Skin of body (tissue), 2 donors: ENCODE measurements around the gene PUS7L. TPM values are rescaled to one million over a fixed set of nuclear protein-coding genes. Genes with fewer than 3 reads are reported as not detected.

Experiments
- DNase-seq: peaks from one replicate; lab custom pipeline; 2025; lab: John Stamatoyannopoulos, UW
- total RNA-seq: library from RNA; depleted of rRNA; stranded (reverse); fragments of >200 nt; gene quantifications from one replicate; pipeline ENCODE4 v1.2.3, GENCODE V29; 2014

The PUS7L gene, protein sequence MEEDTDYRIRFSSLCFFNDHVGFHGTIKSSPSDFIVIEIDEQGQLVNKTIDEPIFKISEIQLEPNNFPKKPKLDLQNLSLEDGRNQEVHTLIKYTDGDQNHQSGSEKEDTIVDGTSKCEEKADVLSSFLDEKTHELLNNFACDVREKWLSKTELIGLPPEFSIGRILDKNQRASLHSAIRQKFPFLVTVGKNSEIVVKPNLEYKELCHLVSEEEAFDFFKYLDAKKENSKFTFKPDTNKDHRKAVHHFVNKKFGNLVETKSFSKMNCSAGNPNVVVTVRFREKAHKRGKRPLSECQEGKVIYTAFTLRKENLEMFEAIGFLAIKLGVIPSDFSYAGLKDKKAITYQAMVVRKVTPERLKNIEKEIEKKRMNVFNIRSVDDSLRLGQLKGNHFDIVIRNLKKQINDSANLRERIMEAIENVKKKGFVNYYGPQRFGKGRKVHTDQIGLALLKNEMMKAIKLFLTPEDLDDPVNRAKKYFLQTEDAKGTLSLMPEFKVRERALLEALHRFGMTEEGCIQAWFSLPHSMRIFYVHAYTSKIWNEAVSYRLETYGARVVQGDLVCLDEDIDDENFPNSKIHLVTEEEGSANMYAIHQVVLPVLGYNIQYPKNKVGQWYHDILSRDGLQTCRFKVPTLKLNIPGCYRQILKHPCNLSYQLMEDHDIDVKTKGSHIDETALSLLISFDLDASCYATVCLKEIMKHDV
- 13.3 TPM for total RNA-seq

DNA sequence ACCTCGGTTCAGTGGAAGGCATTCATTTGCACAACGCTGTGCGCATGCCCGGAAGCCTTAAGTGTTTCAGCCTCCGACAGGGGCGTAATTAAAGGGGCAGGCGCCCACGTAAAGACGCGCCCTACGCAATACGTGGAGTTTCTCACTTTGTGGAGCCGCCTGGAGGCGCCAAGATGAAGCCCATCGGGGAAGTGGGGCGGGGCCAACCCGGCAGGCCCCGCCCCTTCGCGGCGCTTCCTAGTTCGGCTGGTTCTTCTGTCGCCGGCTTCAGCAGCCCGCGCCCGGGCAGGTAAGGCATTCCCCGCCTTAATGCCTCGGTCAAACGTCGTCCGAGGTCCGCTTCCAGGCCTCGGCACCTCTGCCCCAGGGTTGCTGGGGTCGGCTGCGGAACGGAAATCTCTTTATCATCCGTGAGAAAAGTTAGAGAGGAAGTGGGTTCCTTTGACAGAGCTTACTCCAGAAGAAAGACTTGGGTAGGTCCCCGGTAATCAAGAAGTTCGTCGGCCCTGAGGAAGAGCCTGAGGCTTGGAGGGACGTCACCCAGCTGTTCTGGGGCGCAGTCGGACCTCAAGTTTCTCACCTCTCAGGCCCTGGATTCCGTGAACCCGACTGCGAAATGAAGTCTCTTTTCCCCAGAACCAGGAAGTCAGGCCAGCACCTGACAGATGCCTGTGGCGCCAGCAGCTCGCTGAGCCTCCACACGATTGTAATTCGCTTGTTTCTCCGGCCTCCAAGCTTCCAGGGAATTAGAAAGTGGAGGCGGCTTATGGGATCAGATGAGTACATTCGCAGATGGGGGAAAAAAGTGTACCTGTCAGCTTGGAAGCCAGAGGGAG lies at the start of gene PUS7L, which contains the start of gene IRAK4:
Gene PUS7L, minus strand, starts transcription at position 63 of the 836 bp plus-strand sequence. CDS start 3,545 bp downstream, outside the sequence.
Gene IRAK4, plus strand, starts transcription at position 224 of the 836 bp plus-strand sequence. CDS start 9,161 bp downstream, outside the sequence.
- DNase-seq: peak; percentile 97

DNA sequence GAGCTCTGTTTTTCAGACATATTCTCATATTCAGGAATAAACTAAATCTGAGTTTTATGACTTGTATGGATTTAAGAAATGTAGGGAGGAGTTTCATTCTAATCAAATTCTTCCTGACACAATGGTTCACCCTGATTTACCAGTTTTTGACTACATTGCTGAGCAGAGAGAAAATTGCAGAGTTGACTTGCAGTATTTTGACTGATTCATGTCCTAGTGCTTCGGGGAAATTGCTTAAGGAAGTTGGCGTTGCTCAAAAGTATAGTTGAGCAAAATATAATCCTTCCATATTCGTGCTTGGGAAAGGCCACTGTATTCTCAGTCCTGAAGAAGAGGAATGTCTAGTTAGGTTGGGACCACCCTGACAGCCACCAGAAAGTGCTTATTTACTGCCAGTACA lies 48.8 kb upstream of the PUS7L start:
- DNase-seq: no peak

DNA sequence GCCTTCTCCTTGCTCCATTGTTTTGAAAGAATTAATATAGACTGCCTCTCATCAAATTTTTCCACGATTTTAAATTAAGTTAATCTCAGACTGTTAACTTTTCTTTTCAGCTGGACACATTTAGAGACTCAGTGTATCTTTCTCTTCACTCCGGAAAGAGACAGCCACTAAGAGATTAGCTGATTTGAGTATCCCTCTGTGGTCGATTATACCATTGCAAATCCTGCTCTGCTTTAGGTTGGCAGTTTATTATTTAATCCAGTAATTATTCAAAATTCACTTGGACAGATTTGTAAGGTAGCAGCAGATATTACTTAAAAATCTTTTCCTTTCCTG lies 48.1 kb upstream of the PUS7L start:
- DNase-seq: no peak

DNA sequence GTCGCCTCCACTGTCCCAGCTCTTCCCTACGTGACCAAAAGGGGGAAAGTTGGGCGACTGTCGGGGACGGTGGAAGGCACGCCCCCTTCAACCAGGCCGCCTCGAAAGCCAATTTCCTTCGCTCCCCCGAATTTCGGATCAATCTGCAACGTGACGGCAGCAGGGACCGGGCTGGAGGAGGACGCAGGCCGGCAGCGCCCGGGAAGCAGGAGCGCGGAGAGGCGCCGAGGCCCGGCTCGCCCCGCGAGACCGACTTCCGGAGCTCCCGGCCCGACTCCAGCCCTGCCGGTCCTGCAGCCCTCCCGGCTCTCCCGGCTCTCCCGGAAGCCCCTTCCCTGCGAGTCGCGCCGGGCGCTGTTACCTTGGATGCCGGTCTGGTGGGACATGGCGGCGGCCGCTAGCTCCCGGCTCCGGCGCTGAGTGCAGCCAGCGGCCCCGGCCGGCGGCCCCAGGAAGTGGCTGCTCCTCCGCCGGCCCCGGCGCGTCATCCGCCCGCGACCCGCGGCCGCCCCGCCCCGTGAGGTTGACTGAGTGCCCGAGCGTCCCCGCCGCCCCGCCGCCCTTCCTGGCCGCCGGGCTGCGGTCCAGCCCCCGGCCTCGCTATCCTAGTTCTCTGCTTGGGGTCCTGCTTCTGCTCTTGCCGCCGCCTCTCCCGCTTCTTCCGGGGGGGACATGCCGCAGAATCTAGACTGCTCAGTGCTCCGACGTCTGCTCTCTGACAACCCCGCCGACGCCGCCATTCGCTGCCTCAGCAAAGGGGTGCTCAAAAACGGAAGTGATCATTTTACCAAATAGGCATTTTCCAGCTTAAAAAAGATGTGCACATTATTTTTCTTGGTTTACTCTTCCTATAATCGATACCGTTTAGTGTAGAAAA lies 47.5 kb upstream of the PUS7L start, which contains the start of gene TWF1:
Gene TWF1, minus strand, starts transcription at position 458 of the 877 bp plus-strand sequence. Its CDS starts 72 bp downstream, at position 386.
- peak; percentile 82 for DNase-seq

DNA sequence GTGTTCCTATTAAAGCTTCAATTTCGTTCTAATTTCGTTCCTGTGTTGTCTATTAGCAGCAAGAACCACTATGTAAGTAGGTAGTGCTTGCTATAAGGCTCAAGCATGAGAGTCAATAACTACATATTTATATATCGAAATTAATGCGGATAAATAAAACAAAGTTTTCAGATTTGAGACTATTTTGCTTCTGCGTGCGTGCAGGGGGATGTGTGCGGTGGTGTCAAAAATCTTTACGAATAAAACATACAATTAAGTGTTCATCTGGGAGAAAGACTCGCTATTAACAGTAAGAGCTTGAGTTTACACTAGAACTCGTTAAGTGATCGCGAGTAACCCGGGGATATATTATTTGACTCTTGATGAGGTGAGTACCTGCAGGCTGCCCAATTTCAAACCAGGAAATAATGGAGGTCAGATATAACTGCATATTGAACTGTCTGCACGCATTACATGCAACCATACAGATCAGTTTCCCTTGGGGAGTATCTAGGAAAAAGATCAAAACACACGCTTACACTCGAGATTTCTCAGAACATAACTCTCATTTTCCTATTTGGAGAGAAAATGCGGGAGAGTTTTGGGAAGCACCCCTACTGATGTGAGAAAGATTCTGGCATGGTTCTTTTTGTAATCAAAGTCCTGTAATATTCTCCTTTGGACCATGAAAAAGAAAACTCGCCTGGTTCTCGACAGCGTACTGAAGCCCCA lies 46.7 kb upstream of the PUS7L start:
- no peak for DNase-seq

DNA sequence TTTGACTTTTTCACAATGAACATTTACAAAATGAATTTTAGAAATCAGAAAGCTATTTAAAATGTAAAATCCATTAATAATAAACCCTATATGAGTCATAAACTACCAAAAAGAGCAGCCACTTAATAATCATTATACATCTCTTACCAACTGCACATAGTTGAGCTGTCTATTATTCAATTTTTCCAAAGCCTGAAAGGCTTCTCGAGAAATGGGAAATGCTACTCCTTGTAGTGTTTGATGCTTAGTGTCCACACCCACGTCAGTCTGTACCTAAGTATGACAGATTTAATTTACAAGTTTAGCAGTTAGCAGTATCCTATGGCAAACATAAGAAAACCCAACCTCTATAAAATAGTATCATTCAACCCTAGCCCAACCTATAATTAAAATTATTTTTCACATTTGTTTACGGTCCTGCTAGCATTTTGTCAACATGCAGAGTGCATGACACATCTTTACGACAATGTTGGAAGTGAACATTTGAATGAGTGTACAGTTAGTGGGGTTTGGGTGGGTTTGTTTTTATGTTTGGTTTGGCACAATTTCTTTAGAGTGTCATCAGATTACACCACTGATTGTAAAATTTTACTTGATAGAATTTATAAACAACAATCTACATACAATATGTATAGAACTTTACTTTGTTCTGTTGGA lies 39.1 kb upstream of the PUS7L start:
- DNase-seq: no peak

DNA sequence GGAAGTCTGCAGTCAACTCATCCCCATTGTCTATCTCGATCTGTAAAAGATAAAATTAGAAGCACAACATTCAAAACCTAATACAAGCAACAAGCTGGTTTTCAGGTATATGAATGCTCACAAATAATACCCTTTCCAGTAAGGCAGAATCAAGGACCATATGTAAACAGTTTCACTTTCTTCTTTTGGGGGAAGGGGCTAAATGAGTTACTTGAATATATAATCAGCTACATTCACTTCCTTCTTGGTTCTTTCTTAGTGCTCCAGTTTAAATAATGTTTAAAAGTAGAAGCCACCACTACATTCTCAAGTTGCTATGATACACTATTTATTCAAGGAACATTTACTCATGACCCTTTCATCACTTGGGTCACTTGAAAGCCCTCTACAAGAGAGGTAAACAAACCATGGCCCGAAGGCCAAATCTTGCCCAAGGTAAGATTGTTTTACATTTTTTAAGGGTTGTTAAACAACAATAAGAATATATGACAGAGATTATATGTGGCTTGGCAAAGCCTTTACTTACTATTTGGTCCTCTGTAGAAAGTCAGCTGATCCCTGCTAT lies 37.2 kb upstream of the PUS7L start:
- no peak for DNase-seq

DNA sequence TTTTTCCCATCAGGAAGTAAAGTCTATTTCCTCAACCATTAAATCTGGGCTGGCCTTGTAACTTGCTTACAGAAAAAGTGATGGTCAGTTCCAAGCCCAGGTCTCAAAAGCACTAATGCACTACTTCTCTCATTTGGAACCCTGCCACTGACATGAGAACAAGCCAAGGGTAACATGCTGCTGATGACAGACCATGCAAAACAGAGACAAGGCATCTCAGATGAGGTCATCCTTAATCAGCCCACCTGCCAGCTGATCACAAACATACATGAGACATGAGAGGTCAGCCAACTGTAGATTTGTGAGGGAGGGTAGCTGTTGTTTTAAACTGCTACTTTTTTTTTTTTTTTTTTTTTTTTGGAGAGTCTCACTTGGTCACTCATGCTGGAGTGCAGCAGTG lies 31.4 kb upstream of the PUS7L start:
- peak; percentile 23 for DNase-seq

DNA sequence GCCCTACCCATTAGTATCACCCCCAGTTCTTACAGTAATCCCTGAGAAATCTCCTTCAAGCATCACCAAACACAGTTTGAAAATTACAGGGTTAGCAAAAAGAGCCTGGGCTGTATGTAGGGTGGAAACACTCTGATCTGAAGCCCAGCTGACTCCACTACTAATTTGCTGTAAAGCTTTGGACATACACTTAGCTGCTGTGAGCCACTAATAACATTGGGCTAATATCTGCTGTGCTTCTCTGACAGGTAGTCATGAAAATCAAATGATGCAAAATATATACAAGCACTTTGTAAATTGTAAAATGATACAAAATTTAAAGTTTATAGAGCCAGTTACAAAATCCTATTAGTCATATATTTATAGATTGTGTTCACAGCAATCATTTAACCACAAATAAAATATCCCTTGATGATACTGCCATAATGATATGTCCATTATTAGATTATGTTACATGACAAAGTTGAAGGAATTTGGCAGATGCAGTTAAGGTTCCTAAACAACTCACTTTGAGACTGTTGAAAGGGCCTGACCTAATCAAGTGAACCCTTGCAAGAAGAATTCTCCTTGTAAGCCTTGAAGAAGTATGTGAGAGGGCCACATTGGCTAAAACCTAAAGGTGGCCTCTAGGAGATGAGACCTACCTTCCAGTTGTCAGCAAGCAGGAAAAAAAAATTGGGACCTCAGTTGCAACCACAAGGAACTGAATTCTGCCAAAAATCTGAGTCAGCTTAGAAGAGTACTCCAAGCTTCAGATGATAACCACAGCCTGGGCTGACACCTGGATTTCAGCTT lies 28.5 kb upstream of the PUS7L start:
- no peak for DNase-seq

DNA sequence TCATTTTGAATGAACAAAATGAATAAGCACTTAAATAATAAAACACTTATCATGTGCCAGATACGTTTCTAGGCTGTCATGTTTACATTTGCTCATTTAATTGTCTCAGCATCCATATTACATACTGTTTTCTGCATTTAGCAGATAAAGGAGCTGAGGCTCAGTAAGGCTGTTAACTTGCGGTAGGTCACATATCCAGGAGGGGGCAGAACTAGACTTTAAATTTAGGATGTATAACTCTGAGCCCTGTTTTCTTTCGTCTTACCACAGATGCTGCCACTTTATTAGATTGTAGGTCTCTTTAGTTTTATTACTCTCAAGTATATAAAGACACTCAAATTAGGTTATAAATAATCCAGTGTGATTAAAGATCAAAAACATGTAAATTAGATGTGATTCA lies 17.9 kb upstream of the PUS7L start:
- no peak for DNase-seq

DNA sequence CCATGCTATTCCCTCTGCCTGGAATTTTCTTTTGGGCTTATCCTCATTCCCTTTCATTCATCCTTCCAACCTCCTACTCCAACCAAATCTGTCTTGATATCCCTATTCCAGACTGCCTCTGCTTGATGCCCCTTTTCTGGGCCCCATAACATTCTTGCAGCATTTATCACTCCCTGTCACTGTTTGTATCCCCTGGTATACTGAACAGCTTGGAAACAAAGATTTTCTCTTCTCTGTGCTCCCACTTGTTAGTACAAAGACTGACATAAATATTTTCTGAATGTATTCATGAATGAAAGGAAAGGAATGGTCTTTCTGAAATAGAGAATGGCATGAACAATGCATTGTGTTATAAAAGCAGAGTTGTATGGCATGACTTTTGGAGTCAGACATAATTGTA lies 7.7 kb upstream of the PUS7L start:
- no peak for DNase-seq

DNA sequence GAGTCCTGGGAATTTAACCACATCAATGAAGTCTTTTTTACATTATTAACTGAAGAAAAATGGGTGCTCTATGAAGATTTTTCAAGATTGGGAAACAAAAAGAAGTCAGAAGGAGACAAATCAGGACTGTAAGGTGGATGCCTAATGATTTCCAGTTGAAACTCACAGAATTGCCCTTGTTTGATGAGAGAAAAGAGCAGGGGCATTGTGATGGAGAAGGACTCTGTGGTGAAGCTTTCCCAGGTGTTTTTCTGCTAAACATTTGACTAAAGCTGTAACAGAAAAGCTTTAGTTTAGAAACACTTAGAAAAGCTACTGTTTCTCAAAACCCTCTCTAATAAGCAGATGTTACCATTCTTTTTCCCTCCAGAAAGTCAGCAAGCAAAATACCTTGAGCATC lies 5.9 kb upstream of the PUS7L start:
- no peak for DNase-seq

DNA sequence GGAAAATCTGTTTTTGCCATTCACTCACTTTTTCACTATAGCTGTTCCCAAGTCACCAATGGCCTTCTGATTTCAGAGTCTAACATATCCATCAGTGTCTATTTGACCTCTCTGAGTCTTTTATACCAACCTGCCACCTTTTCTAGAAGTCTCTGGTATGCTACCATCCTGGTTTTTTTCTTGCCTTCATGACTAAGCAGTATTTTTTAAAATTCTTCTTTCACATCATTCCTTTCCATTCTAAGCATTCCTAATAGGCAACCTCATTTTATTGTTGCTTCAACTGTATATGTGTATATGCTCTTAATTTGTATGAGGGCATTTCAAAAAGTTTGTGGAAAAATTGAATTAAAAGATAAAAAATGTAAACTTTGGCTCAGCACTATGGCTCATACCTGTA lies 5.2 kb upstream of the PUS7L start:
- no peak for DNase-seq

DNA sequence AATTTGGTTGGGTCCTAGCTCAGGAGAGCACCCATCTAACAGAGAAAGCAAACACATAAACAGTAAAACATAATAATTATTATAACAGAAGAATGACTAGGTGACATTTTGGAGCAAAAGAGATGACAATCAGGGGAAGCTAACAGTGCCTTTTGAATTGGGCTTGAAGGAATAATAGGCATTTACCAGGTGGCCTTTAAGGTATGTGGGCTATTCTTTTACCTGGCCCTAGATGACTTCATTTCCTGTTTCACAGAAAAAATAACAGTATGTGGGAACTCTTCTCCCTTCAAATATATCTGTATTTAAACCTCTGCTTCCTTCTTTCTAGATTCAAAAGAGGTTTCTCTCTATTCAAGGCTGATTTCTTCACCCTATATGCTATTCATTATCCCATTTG lies 4.0 kb upstream of the PUS7L start:
- no peak for DNase-seq

DNA sequence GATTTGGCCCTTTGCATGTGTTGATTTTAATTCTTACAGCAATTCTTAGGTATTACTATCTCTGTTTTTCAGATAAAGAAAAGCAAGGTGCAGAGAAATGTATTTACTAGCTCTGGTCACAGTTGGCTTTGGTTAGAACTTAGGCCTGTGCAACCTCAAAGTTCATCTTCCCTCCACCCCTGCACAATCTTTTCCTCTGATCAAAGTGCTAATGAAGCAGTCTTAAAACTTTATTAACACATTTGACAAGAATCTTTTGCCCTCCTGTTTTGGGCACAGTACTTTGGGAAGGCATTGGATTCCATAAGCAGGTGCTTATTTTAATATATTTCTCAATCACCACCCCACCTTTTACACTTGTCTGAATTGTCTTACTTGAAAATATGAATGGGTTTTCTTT lies 2.9 kb upstream of the PUS7L start:
- DNase-seq: no peak

DNA sequence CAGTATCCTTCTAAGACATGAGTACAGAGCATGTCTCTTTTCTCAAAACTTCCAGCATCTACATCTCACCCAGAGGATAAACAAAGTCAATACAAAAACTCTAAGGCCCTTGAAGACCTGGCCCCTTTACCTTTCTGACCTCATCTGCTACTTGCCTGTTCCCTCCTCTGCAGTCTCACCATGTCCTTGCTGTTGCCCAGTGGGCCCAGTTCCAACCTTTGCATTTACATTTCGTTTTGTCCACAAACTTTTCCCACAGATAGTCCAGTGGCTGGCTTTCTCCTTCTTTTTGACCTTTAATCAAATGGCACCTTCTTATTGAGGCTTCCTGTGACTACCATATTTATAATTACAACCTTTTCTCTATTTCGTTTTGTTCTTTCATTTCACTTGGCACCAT lies 1.8 kb upstream of the PUS7L start:
- DNase-seq: no peak

DNA sequence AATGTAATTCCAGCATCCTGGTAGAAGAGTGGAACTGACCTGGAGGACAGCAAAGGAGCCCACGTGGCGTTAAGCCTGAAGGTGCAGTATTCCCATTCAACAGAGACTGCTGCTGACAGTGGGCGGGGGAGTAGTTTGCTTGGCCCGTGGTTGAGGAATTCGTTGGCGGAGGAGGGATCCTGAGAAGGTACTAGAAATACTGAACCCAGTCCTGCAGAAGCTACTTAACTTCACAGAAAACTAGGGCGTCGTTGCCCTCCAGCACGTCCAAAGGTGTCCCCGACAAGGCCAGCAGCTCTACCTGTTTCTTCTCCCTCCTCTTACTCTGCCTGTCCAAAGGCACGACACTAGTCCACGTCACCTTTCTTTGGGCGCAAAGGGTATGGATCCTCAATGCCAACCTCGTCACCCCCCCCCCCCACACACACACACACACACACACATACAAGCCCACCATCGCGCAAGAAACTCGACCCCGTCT lies 303 bp downstream of the PUS7L start:
- peak; percentile 42 for DNase-seq

DNA sequence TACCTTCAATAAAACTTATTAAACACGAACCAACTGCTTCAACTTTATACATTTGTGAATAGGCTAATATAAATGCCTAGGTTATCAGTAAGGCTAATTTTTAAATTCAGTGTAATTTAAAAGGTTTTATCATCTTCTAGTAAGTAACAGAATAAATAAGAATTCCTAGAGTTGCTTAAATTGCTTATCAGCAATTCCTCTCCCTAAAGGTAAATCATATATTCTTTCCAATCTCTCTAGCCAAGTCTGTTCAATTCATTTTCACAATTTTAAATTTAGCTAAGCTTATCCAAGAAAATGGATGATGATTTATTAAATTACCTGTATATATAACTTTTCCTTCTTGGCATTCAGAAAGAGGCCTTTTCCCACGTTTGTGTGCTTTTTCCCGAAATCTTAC lies 4.6 kb downstream of the PUS7L start:
- DNase-seq: no peak
